ENCODE measurements around the gene CBARP.

Gene CBARP

DNA sequence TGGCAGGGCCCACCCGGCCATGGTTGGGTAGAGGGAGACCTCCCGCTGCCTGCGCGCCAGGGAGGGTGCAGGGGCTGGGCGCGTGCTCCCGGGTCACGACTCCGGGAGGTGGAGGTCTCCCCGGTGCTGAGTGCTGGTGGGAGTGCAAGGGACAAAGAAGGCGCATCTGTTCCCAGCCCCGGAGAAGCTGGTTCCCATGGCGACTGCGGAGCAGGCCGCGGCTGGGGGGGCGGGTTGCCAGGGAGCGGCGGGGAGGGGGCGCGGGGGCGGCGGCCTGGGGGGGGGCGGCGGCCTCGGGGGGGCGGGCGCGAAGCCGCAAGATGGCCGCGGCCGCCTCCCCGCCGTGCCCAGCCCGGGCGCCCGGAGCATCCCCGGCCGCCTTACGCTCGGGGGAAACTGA, 1.2 kb downstream of the CBARP start:
- Histone ChIP-seq H3K4me1 (ENCODE audit: control insufficient read depth, insufficient read depth, low read length) (peaks cover 3% of the 10 kb centered on the region), H3K36me3 (ENCODE audit: control insufficient read depth, insufficient read depth, low read length) (peaks cover 17% of the 10 kb centered on the region), H3K4me3 (ENCODE audit: insufficient read depth, low read depth, low read length) (peak overlapping the region; percentile 73), H3K9me3 (ENCODE audit: control insufficient read depth, low read length) (no peaks in the 10 kb centered on the region), H3K27me3 (ENCODE audit: control insufficient read depth, insufficient read depth, low read length, poor library complexity, severe bottlenecking) (peaks cover 5% of the 10 kb centered on the region), H3K27ac (ENCODE audit: insufficient read depth, low read depth, low read length, poor library complexity, severe bottlenecking) (no peak overlapping the region)
- WGBS, 2 experiments = 7 to 8% methylated on average over 42 of the region's 42 CpGs

DNA sequence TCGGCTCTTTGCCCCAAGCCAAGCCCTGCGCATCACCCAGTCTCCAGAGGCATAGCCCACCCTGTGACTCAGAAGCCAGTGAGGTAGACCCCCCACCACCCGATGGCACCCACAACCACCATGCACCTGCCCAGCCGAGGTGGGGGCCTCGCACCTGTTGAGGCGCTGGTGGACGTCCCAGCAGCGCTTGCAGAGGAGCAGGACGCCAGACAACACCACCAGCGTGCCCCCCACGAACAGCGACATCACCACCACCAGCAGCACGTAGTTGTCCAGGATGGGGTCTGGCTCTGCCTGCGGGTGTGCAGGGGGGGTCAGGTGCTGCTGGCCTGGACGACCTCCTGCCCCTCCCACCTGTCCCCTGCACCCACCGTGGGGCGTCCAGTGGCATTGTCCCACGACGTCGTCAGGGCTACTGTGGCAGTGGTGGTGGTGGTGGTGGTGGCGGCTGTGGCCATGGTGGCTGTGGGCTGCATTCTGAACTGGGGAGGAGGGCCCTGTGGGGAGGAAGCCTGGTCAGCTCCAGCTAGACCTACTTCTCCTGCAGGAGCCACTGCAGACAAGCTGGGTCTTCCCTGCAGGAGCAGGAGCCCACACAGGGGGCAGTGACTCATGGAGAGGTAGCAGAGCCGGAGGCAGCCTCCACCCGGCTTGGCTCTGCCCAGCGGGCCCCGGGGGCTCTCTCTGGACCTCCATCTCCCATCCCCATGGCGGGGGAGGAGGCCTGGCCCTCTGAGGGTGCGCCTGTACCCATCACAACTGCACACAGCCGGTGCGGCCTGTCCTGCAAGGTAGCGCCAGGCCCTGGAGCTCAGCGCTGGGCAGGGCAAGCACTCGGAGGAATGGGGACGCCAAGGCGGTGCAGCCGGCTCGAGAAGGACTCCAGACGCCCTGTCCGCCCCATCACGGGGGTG, 1.9 kb downstream of the CBARP start:
- WGBS, 2 experiments = 83% methylated on average over 39 of the region's 39 CpGs
- Histone ChIP-seq H3K27me3 (ENCODE audit: control insufficient read depth, insufficient read depth, low read length, poor library complexity, severe bottlenecking) (peaks cover 5% of the 10 kb centered on the region), H3K36me3 (ENCODE audit: control insufficient read depth, insufficient read depth, low read length) (peaks cover 17% of the 10 kb centered on the region), H3K4me3 (ENCODE audit: insufficient read depth, low read depth, low read length) (peak overlapping the region; percentile 73), H3K27ac (ENCODE audit: insufficient read depth, low read depth, low read length, poor library complexity, severe bottlenecking) (no peak overlapping the region), H3K4me1 (ENCODE audit: control insufficient read depth, insufficient read depth, low read length) (peaks cover 7% of the 10 kb centered on the region), H3K9me3 (ENCODE audit: control insufficient read depth, low read length) (no peaks in the 10 kb centered on the region)

DNA sequence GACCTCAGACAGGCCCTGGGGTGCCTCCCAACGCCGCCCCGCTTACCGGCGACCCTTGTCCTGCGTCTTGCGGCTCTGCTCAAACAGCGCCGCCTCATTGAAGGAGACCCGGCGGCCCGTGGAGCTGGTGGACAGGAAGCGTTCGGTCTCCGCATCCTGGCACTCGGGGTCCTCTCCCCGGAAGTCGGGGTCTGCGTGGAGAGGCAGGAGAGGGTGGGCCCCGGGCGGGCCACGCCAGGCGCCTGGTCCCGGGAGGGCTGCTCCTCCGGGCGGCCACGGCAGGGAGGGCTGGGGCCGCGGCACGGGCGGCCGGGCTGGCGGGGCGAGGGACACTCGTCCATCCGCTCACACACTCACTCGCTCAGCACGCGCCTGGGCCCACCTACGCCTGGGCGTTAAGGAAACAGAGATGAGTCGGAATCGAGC, 2.8 kb downstream of the CBARP start:
- WGBS, 2 experiments = 93 to 94% methylated on average over 43 of the region's 43 CpGs

DNA sequence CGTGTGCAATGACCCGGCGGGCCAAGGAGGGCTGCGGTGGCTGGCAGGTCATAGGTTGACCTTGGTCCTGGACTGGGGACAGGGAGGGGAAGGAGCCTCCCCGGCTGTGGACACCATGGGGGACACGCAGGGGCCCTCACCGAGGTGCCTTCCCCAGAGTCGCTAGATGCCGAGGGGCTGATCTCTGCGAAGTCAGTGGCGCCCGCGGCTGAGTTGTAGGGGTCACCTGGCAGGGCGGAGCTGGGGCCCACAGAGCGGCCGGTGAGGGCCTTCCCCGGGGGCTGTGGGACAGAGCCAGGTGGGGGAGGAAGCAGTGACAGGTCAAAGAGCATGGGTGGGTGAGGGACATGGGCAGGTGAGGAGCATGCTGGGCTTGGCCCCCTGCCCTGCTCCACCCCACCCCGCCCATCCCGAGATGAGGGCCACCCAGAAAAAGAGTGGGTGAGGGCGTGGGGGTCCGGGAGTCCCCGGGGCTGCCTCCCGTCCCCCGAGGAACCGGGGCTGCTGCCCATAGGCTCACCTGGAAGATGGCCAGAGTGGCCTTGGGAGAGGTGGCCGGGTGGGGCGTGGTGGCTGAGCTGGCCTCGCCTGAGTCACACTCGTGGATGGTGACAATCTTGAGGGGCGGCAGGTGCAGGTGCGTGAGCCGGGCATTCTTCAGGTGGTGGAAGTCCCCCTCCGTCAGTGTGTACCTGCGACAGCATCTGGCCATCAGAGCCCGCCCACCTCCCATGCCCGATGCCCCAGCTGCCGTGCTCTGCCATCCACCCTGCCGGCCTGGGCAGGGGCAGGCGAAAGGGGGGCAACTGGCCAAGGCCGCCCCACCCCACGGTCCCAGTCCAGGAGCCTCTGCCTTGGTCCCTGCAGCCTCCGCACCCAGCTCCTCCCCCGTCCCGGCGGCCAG, 3.5 kb downstream of the CBARP start:
- WGBS, 2 experiments = 95 to 96% methylated on average over 45 of the region's 45 CpGs
- Histone ChIP-seq H3K27ac (ENCODE audit: insufficient read depth, low read depth, low read length, poor library complexity, severe bottlenecking) (no peak overlapping the region), H3K4me1 (ENCODE audit: control insufficient read depth, insufficient read depth, low read length) (peaks cover 12% of the 10 kb centered on the region), H3K36me3 (ENCODE audit: control insufficient read depth, insufficient read depth, low read length) (peaks cover 17% of the 10 kb centered on the region), H3K9me3 (ENCODE audit: control insufficient read depth, low read length) (no peaks in the 10 kb centered on the region), H3K27me3 (ENCODE audit: control insufficient read depth, insufficient read depth, low read length, poor library complexity, severe bottlenecking) (peaks cover 5% of the 10 kb centered on the region), H3K4me3 (ENCODE audit: insufficient read depth, low read depth, low read length) (no peak overlapping the region)

More for the DNA sequence above, 2.8 kb downstream of the CBARP start:
- peaks cover 12% of the 10 kb centered on the region for H3K4me1 ChIP-seq (ENCODE audit: control insufficient read depth, insufficient read depth, low read length)
- H3K9me3 ChIP-seq (ENCODE audit: control insufficient read depth, low read length) = no peaks in the 10 kb centered on the region
- H3K4me3 ChIP-seq (ENCODE audit: insufficient read depth, low read depth, low read length) = no peak overlapping the region
- H3K36me3 ChIP-seq (ENCODE audit: control insufficient read depth, insufficient read depth, low read length) = peaks cover 17% of the 10 kb centered on the region
- H3K27ac ChIP-seq (ENCODE audit: insufficient read depth, low read depth, low read length, poor library complexity, severe bottlenecking) = no peak overlapping the region
- peaks cover 5% of the 10 kb centered on the region for H3K27me3 ChIP-seq (ENCODE audit: control insufficient read depth, insufficient read depth, low read length, poor library complexity, severe bottlenecking)

DNA sequence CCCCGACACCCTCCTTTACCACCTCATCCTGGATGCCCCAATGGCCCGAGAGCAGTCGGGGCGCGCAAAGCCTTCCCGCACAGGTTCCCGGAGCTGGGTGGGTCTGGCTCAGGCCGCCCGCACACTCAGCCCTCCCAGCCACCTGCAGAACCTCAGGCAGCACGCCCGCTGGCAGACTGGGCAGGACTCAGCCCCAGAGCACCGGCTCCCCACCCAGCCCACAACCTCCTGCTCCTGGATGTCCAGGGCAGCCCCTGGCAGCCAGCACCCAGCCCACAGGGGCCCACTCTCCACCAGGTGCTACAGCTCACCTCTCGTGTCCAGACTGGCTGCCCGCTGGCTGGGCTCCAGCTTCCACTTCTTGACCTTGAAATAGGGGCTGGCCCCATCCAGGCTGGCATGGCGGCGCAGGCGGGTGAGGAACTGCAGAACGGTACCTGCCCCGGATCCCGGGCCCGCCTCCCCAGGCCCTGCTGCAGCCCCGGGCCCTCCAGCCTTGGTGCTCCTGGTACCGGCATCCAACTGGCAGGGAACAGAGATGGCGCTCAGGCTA, 4.6 kb downstream of the CBARP start:
- Histone ChIP-seq H3K4me1 (ENCODE audit: control insufficient read depth, insufficient read depth, low read length) (peaks cover 10% of the 10 kb centered on the region), H3K4me3 (ENCODE audit: insufficient read depth, low read depth, low read length) (no peak overlapping the region), H3K27ac (ENCODE audit: insufficient read depth, low read depth, low read length, poor library complexity, severe bottlenecking) (no peak overlapping the region), H3K9me3 (ENCODE audit: control insufficient read depth, low read length) (no peaks in the 10 kb centered on the region), H3K36me3 (ENCODE audit: control insufficient read depth, insufficient read depth, low read length) (peaks cover 17% of the 10 kb centered on the region), H3K27me3 (ENCODE audit: control insufficient read depth, insufficient read depth, low read length, poor library complexity, severe bottlenecking) (no peaks in the 10 kb centered on the region)
- WGBS, 2 experiments = 96% methylated on average over 24 of the region's 24 CpGs

DNA sequence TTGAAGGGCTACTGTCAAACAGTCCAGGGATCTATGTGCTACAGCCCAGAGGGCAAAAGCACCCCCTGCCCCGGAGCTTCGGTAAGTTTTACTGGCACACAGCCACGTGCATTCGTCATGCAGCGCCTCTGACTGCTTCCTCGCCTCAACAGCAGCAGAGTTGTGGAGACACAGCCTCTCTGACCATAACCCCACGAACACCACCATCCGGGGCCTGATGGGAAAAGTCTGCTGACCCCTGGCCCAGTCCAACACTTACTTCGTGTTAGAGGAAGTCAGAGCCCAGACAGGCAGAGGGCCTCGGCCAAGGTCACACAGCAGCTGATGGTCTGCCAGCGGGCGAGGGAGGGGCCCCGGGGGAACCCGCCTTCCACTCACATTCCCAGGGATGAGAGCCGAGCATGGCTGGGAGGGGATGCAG, 5.1 kb downstream of the CBARP start:
- Histone ChIP-seq H3K36me3 (ENCODE audit: control insufficient read depth, insufficient read depth, low read length) (peaks cover 22% of the 10 kb centered on the region), H3K27me3 (ENCODE audit: control insufficient read depth, insufficient read depth, low read length, poor library complexity, severe bottlenecking) (no peaks in the 10 kb centered on the region), H3K27ac (ENCODE audit: insufficient read depth, low read depth, low read length, poor library complexity, severe bottlenecking) (no peak overlapping the region)

DNA sequence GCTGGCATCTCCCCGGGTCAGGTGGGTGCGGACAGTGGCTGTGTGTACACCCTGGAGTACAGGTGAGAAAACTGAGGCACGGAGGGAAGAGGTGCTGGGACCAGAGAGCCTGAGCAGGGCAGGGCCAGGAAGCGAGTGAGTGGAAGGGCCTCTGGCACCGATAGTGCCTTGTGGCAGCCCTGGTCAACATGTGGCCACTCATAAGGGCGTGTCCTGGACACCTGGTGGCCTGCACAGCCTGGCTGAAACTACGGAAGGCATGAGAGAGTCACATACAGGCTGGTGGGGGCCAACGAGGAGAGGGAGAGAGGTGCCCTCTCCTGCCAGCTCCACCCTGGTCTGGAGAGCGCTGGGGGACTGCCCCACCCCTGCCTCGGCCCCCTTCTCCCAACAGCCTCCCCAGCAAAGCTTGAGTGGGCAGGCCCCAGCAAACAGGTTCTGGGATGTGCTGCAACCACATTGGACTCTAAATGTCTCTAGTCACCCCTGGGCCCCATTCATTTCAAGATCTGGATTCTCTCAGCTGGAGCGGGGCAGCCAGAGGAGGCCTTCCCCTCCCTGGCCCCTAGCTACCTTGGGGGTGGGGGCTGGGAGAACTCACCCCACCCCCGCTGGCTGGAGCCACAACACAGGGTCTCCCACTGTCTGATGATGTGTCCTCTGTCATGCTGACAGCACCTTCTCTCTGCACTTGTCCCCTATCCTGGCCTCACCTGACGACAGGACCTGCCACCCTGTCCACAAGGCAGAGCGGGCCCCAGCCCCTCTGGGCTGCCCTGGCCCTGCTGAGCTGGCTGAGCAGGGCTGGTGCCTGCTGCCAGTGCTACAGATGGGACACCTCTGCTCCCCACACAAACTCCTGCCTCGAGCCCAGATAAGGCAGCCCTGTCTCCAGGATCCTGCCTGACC, 5.8 kb downstream of the CBARP start:
- WGBS, 2 experiments = 93 to 94% methylated on average over 15 of the region's 15 CpGs
- Histone ChIP-seq H3K4me3 (ENCODE audit: insufficient read depth, low read depth, low read length) (no peak overlapping the region), H3K4me1 (ENCODE audit: control insufficient read depth, insufficient read depth, low read length) (peaks cover 9% of the 10 kb centered on the region), H3K27ac (ENCODE audit: insufficient read depth, low read depth, low read length, poor library complexity, severe bottlenecking) (no peak overlapping the region), H3K36me3 (ENCODE audit: control insufficient read depth, insufficient read depth, low read length) (peaks cover 29% of the 10 kb centered on the region), H3K9me3 (ENCODE audit: control insufficient read depth, low read length) (no peaks in the 10 kb centered on the region), H3K27me3 (ENCODE audit: control insufficient read depth, insufficient read depth, low read length, poor library complexity, severe bottlenecking) (no peaks in the 10 kb centered on the region)

More for the DNA sequence above, 5.1 kb downstream of the CBARP start:
- H3K4me3 ChIP-seq (ENCODE audit: insufficient read depth, low read depth, low read length) = no peak overlapping the region
- no peaks in the 10 kb centered on the region for H3K9me3 ChIP-seq (ENCODE audit: control insufficient read depth, low read length)
- WGBS, 2 experiments = 84 to 85% methylated on average over 15 of the region's 15 CpGs
- peaks cover 9% of the 10 kb centered on the region for H3K4me1 ChIP-seq (ENCODE audit: control insufficient read depth, insufficient read depth, low read length)

DNA sequence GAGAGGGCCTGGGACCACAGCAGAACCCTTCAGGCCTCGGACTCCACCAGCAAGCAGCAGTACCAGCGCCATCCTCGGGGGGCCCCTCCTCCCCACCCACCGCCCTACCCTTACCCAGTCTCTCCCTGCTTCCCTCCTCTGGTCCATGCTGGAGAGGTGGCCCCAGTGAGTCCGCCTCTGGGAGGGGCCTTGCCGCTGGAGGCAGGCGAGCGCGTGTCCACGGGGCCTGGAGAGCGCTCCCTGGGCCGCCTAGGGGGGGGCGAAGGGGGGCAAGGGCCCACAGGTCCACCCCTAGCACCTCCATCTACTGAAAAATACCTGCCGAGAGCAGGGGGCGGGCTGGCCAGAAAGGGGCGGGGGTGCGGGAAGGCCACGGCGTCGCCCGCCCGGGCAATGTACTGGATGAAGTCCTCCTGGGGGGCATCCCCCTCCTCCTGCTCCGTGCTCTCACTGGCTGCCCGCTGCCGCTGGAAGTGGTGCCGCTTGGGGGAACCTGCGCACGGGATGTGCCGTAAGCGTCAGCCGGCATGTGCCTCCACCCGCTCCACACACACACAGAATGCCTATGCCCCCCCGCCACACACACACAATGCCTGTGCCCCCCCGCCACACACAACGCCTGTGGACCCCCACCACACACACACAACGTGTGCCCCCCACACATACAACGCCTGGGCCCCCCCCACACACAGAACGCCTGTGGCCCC, 6.9 kb downstream of the CBARP start:
- Histone ChIP-seq H3K36me3 (ENCODE audit: control insufficient read depth, insufficient read depth, low read length) (peaks cover 36% of the 10 kb centered on the region), H3K27ac (ENCODE audit: insufficient read depth, low read depth, low read length, poor library complexity, severe bottlenecking) (no peak overlapping the region), H3K4me3 (ENCODE audit: insufficient read depth, low read depth, low read length) (no peak overlapping the region), H3K4me1 (ENCODE audit: control insufficient read depth, insufficient read depth, low read length) (peaks cover 9% of the 10 kb centered on the region), H3K27me3 (ENCODE audit: control insufficient read depth, insufficient read depth, low read length, poor library complexity, severe bottlenecking) (no peaks in the 10 kb centered on the region), H3K9me3 (ENCODE audit: control insufficient read depth, low read length) (no peaks in the 10 kb centered on the region)
- WGBS, 2 experiments = 84 to 88% methylated on average over 32 to 33 of the region's 38 CpGs
